H9 (cell line): ENCODE results near the gene TJP2. TPM values are rescaled to one million over a fixed set of nuclear protein-coding genes. Genes with fewer than 3 reads are reported as not detected.

Source experiments
- DNase-seq: peaks from one replicate; pipeline ENCODE4 v3.0.0-alpha.2; 2017
- H2AFZ ChIP-seq: one replicate; pipeline ENCODE4 v1.6.1; 2013; ENCODE audit warnings: mild to moderate bottlenecking, low read length, control low read depth, moderate library complexity
- H2AK5ac ChIP-seq: 2 replicates; pipeline ENCODE4 v1.6.1; 2013; ENCODE audit warnings: low read length, control low read depth, mixed read lengths; ENCODE audit not compliant: insufficient read length
- H2BK120ac ChIP-seq: one replicate; pipeline ENCODE4 v1.6.1; 2013; ENCODE audit warnings: low read depth, mild to moderate bottlenecking, low read length, control low read depth, inconsistent platforms; ENCODE audit not compliant: poor library complexity, severe bottlenecking
- H2BK12ac ChIP-seq: 2 replicates; pipeline ENCODE4 v1.6.1; 2013; ENCODE audit warnings: low read length, control low read depth, mixed read lengths, low read depth; ENCODE audit not compliant: insufficient read length
- H2BK15ac ChIP-seq: 2 replicates; pipeline ENCODE4 v1.6.1; 2013; ENCODE audit warnings: low read depth, low read length, control low read depth
- H2BK20ac ChIP-seq: one replicate; pipeline ENCODE4 v1.6.1; 2013; ENCODE audit warnings: low read depth, mild to moderate bottlenecking, low read length, control low read depth, inconsistent platforms; ENCODE audit not compliant: poor library complexity, severe bottlenecking
- H2BK5ac ChIP-seq: 2 replicates; pipeline ENCODE4 v1.6.1; 2013; ENCODE audit warnings: low read length, control low read depth, mixed read lengths; ENCODE audit not compliant: insufficient read length
- H3K14ac ChIP-seq: 2 replicates; pipeline ENCODE4 v1.6.1; 2013; ENCODE audit warnings: low read length, control low read depth; ENCODE audit not compliant: insufficient read depth
- H3K18ac ChIP-seq: 2 replicates; pipeline ENCODE4 v1.6.1; 2013; ENCODE audit warnings: low read depth, mild to moderate bottlenecking, mixed read lengths, low read length, control low read depth; ENCODE audit not compliant: insufficient read length
- H3K23ac ChIP-seq: 2 replicates; pipeline ENCODE4 v1.6.1; 2013; ENCODE audit warnings: low read length, control low read depth, mixed read lengths, low read depth; ENCODE audit not compliant: insufficient read length
- H3K23me2 ChIP-seq: 2 replicates; pipeline ENCODE4 v1.6.1; 2013; ENCODE audit warnings: low read depth, mild to moderate bottlenecking, mixed read lengths, low read length, control low read depth; ENCODE audit not compliant: insufficient read length, poor library complexity, severe bottlenecking
- H3K27ac ChIP-seq: 2 replicates; pipeline ENCODE4 v1.5.1; 2013; ENCODE audit warnings: low read length, control low read depth, mixed read lengths, low read depth; ENCODE audit not compliant: insufficient read length
- H3K27me3 ChIP-seq: 2 replicates; pipeline ENCODE4 v1.6.1; 2013; ENCODE audit warnings: low read length, control low read depth, inconsistent platforms; ENCODE audit not compliant: insufficient read depth
- H3K4ac ChIP-seq: 2 replicates; pipeline ENCODE4 v1.6.1; 2013; ENCODE audit warnings: low read depth, mild to moderate bottlenecking, control low read depth, inconsistent platforms, low read length, moderate library complexity
- H3K4me1 ChIP-seq: 2 replicates; pipeline ENCODE4 v1.6.1; 2013; ENCODE audit warnings: low read length, control low read depth, inconsistent platforms; ENCODE audit not compliant: insufficient read depth
- H3K4me2 ChIP-seq: 2 replicates; pipeline ENCODE4 v1.6.1; 2013; ENCODE audit warnings: low read length, control low read depth, mixed read lengths; ENCODE audit not compliant: insufficient read length, insufficient read depth
- H3K56ac ChIP-seq: 2 replicates; pipeline ENCODE4 v1.6.1; 2013; ENCODE audit warnings: low read depth, mild to moderate bottlenecking, mixed read lengths, low read length, control low read depth; ENCODE audit not compliant: insufficient read length
- H3K79me1 ChIP-seq: 2 replicates; pipeline ENCODE4 v1.6.1; 2013; ENCODE audit warnings: low read depth, mild to moderate bottlenecking, moderate library complexity, low read length, control low read depth, inconsistent platforms; ENCODE audit not compliant: insufficient read depth, poor library complexity, severe bottlenecking
- H3K79me2 ChIP-seq: 2 replicates; pipeline ENCODE4 v1.6.1; 2013; ENCODE audit warnings: low read length, control low read depth, inconsistent platforms; ENCODE audit not compliant: insufficient read depth
- H3K9ac ChIP-seq: 2 replicates; pipeline ENCODE4 v1.6.1; 2013; ENCODE audit warnings: low read length, control low read depth, mixed read lengths; ENCODE audit not compliant: insufficient read length; ENCODE audit errors: extremely low read depth
- H3K9me3 ChIP-seq: one replicate; pipeline ENCODE4 v1.6.1; 2013; ENCODE audit warnings: low read depth, low read length, inconsistent platforms; ENCODE audit not compliant: control insufficient read depth
- H3T11ph ChIP-seq: one replicate; pipeline ENCODE4 v1.6.1; 2013; ENCODE audit warnings: mild to moderate bottlenecking, low read length, control low read depth, inconsistent platforms
- H4K20me1 ChIP-seq: one replicate; pipeline ENCODE4 v1.6.1; 2013; ENCODE audit not compliant: control insufficient read depth, insufficient read length, insufficient read depth
- H4K5ac ChIP-seq: 2 replicates; pipeline ENCODE4 v1.6.1; 2013; ENCODE audit warnings: low read depth, mild to moderate bottlenecking, mixed read lengths, low read length, control low read depth; ENCODE audit not compliant: insufficient read length
- H4K8ac ChIP-seq: replicated peaks from 2 replicates; pipeline ENCODE4 v1.6.1; 2013; ENCODE audit warnings: low read length, control low read depth, mixed read lengths, low read depth; ENCODE audit not compliant: insufficient read length
- H4K91ac ChIP-seq: 2 replicates; pipeline ENCODE4 v1.6.1; 2013; ENCODE audit warnings: low read depth, mild to moderate bottlenecking, moderate library complexity, mixed read lengths, low read length, control low read depth; ENCODE audit not compliant: insufficient read length
- H3K27ac Mint-ChIP-seq, 3 experiments: 2 replicates in 2 of 3; 3 replicates in 1 of 3; pipeline ENCODE4 v1.8.0; 2020 to 2021; ENCODE audit warnings: mixed read lengths in 3 of 3, mild to moderate bottlenecking in 1 of 3, moderate library complexity in 1 of 3
- H3K27me3 Mint-ChIP-seq: 2 replicates; pipeline ENCODE4 v1.8.0; 2021; ENCODE audit warnings: low read depth, mild to moderate bottlenecking, moderate library complexity, mixed read lengths
- H3K36me3 Mint-ChIP-seq, 3 experiments: 2 replicates in 2 of 3; 3 replicates in 1 of 3; pipeline ENCODE4 v1.8.0; 2020 to 2021; ENCODE audit warnings: low read depth in 3 of 3, mixed read lengths in 3 of 3; ENCODE audit not compliant: insufficient read depth in 1 of 3
- H3K4me1 Mint-ChIP-seq, 2 experiments: 2 replicates each; pipeline ENCODE4 v1.8.0; 2020; ENCODE audit warnings: mixed read lengths in 2 of 2
- H3K4me3 Mint-ChIP-seq, 2 experiments: 2 replicates in 1 of 2; 3 replicates in 1 of 2; pipeline ENCODE4 v1.8.0; 2020 to 2021; ENCODE audit warnings: mild to moderate bottlenecking in 2 of 2, mixed read lengths in 2 of 2, moderate library complexity in 1 of 2
- H3K9me3 Mint-ChIP-seq, 2 experiments: 2 replicates in 1 of 2; 3 replicates in 1 of 2; pipeline ENCODE4 v1.8.0; 2020; ENCODE audit warnings: mild to moderate bottlenecking in 2 of 2, mixed read lengths in 2 of 2, moderate library complexity in 1 of 2
- WGBS: extraction: QIAGEN DNeasy Blood & Tissue Kit; methylation state at CpG from one replicate; pipeline ENCODE4 v1.1.7; 2013; ENCODE audit warnings: missing lambda C conversion rate, low lambda C conversion rate, mixed read lengths; ENCODE audit not compliant: insufficient read length; ENCODE audit errors: extremely low coverage; 5-methylcytosine and 5-hydroxymethylcytosine counted together
- total RNA-seq: library from RNA; stranded (reverse); gene quantifications from 2 replicates; pipeline ENCODE4 v1.2.1, GENCODE V29; 2021
- TF ChIP-seq, protein P1 (sequence below): fragments of 200-600 bp; sonication (generic); conservative IDR thresholded peaks from 3 replicates; pipeline ENCODE4 v1.8.0; 2021; ENCODE audit warnings: antibody characterized with exemption, mild to moderate bottlenecking

The TJP2 gene
- total RNA-seq, 1 experiment from 2014 or later = 130 TPM

DNA sequence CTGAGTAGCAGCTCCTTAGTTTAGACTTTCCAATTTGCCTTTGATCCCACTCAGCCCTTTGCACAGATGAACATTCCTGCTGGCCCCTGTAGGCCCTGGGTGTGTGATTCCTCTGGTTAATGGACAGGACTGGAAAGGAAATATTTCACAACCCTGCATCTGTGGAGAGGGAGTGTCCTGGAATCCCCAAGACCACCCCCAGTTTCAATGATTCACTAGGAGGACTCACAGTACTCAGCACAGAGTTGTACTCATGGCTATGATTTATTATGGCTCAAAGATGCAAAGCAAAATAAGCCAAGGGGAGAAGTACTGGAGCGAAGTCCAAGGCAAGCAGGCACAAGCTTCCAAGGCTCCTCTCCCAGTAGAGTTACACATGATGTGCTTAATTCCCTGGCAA lies 42.4 kb upstream of the TJP2 start:
- Histone ChIP-seq H2BK20ac (no peak overlapping the region), H2BK15ac (no peak overlapping the region), H2AFZ (no peak overlapping the region), H3K4ac (no peak overlapping the region), H3K79me2 (peaks cover 45% of the 10 kb centered on the region; the same call in 1 of the 2 replicates), H3K56ac (no peak overlapping the region), H4K5ac (no peak overlapping the region), H4K8ac (no peak overlapping the region), H3T11ph (no peak overlapping the region), H3K4me1 (peaks cover 2% of the 10 kb centered on the region; the same call in 1 of the 2 replicates), H3K79me1 (peaks cover 10% of the 10 kb centered on the region), H3K23me2 (no peaks in the 10 kb centered on the region), H3K4me2 (no peak overlapping the region), H3K27ac (no peak overlapping the region), H3K9ac (no peak overlapping the region), H4K91ac (no peak overlapping the region), H3K23ac (no peak overlapping the region), H4K20me1 (peaks cover 4% of the 10 kb centered on the region), H2BK5ac (no peak overlapping the region), H3K18ac (no peak overlapping the region), H3K14ac (no peak overlapping the region), H2AK5ac (no peak overlapping the region), H3K9me3 (no peaks in the 10 kb centered on the region), H3K27me3 (no peaks in the 10 kb centered on the region), H2BK120ac (no peak overlapping the region), H2BK12ac (no peak overlapping the region)
- Mint-ChIP-seq H3K27ac (peak overlapping the region; percentile 15 to 67 (median 50); a peak in 2 of 7 replicates), H3K36me3 (peaks cover 13 to 30% (median 22%) of the 10 kb centered on the region in 3 experiments), H3K27me3 (no peaks in the 10 kb centered on the region), H3K4me1 (peaks cover 41 to 58% of the 10 kb centered on the region in 2 experiments), H3K4me3 (no peak overlapping the region), H3K9me3 (no peaks in the 10 kb centered on the region)
- TF ChIP-seq, protein P1, sequence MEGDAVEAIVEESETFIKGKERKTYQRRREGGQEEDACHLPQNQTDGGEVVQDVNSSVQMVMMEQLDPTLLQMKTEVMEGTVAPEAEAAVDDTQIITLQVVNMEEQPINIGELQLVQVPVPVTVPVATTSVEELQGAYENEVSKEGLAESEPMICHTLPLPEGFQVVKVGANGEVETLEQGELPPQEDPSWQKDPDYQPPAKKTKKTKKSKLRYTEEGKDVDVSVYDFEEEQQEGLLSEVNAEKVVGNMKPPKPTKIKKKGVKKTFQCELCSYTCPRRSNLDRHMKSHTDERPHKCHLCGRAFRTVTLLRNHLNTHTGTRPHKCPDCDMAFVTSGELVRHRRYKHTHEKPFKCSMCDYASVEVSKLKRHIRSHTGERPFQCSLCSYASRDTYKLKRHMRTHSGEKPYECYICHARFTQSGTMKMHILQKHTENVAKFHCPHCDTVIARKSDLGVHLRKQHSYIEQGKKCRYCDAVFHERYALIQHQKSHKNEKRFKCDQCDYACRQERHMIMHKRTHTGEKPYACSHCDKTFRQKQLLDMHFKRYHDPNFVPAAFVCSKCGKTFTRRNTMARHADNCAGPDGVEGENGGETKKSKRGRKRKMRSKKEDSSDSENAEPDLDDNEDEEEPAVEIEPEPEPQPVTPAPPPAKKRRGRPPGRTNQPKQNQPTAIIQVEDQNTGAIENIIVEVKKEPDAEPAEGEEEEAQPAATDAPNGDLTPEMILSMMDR = no peak
- no CpG with 5 or more reads among the region's 1 CpG for WGBS
- peak; percentile 10 for DNase-seq
